Body of pancreas (tissue), 4 donors: ENCODE measurements around the gene MAPK1IP1L. TPM values are rescaled to one million over a fixed set of nuclear protein-coding genes. Genes with fewer than 3 reads are reported as not detected.
A peak's percentile ranks its signal among the peaks of the same experiment; 100 is the strongest.

Experiments used
- ATAC-seq: fragments of 150-250 bp; one replicate; pipeline ENCODE4 v1.9.1; 2016
- DNase-seq, 4 donors: peaks; one replicate each; pipeline ENCODE4 v3.0.0-alpha.2; 2019
- H3K27ac ChIP-seq, 4 donors: fragments of 200-600 bp; sonication (generic); 1 replicate in 3 of 4; 2 replicates in 1 of 4; pipeline versions ENCODE4 v1.5.1 to v1.6.1; 2016 to 2019; ENCODE audit warnings: mild to moderate bottlenecking in 1 of 4, mixed read lengths in 1 of 4, moderate library complexity in 1 of 4
- H3K27me3 ChIP-seq, 2 donors: fragments of 200-600 bp; sonication (generic); one replicate each; pipeline ENCODE4 v1.6.0; 2016; ENCODE audit warnings: mild to moderate bottlenecking in 1 of 2
- H3K36me3 ChIP-seq, 2 donors: fragments of 200-600 bp; sonication (generic); replicated peaks in 1 of 2; 2 replicates each; pipeline ENCODE4 v1.5.1; 2016; ENCODE audit warnings: low read depth in 2 of 2; ENCODE audit not compliant: insufficient read depth in 1 of 2
- H3K4me1 ChIP-seq: fragments of 200-600 bp; sonication (generic); one replicate; pipeline ENCODE4 v1.6.0; 2016
- H3K4me3 ChIP-seq, 2 donors: fragments of 200-600 bp; sonication (generic); 1 replicate in 1 of 2; 2 replicates in 1 of 2; pipeline ENCODE4 v1.5.1; 2016 to 2019
- H3K9me3 ChIP-seq, 3 donors: fragments of 200-600 bp; sonication (generic); 1 replicate in 2 of 3; 2 replicates in 1 of 3; pipeline ENCODE4 v1.5.1; 2016
- CTCF ChIP-seq, 7 experiments: fragments of 450-650 bp in 4 of 7; fragments of 200-600 bp in 3 of 7; sonication (generic) in 3 of 7; IDR thresholded peaks; one replicate each; pipeline ENCODE4 v1.5.1; 2016 to 2019; ENCODE audit warnings: antibody characterized with exemption in 7 of 7
- POLR2A ChIP-seq, 3 donors: fragments of 450-650 bp; IDR thresholded peaks; one replicate each; pipeline ENCODE4 v1.6.1; 2016; ENCODE audit warnings: antibody characterized with exemption in 3 of 3, mild to moderate bottlenecking in 2 of 3
- WGBS, 2 donors: methylation state at CpG; one replicate each; pipeline ENCODE4 v1.1.5; 2017; 5-methylcytosine and 5-hydroxymethylcytosine counted together
- intact Hi-C: fragments of 100-400 bp; cut with DNase I; formaldehyde crosslinking; loops from one replicate; pipeline ENCODE4 v1.15.1; 2023
- total RNA-seq, 2 donors: library from RNA; depleted of rRNA; stranded (reverse); fragments of >200 nt; gene quantifications; one replicate each; pipeline ENCODE4 v1.1.0, GENCODE V29; 2016

Gene MAPK1IP1L
- total RNA-seq, 2 donors from 2014 or later = 7.9 to 13.2 TPM

- no peaks in the 10 kb centered on the region for H3K36me3 ChIP-seq
- DNase-seq (no peak), ATAC-seq (no peak)
- WGBS, 2 donors = 19 to 26% methylated on average over 7 of the region's 7 CpGs
- intact Hi-C loops = no loop called here
- H3K4me3 ChIP-seq = no peak overlapping the region
- H3K9me3 ChIP-seq = no peaks in the 10 kb centered on the region
- H3K4me1 ChIP-seq = peaks cover 23% of the 10 kb centered on the region
- H3K27ac ChIP-seq = no peak overlapping the region
- H3K27me3 ChIP-seq = no peaks in the 10 kb centered on the region
- no peak for TF ChIP-seq CTCF (IDR thresholded peaks at IDR 0.05)
- no peak for TF ChIP-seq POLR2A (IDR thresholded peaks at IDR 0.05)
Observed at GRCh38 chr14:55025948-55026347, 25.5 kb upstream of the MAPK1IP1L start.

- Histone ChIP-seq H3K9me3 (no peaks in the 10 kb centered on the region), H3K27me3 (no peaks in the 10 kb centered on the region), H3K4me3 (peak overlapping the region; percentile 66 to 78), H3K27ac (peak overlapping the region in 3 of 4 donors; percentile 67 to 94 (median 91)), H3K4me1 (peaks cover 23% of the 10 kb centered on the region), H3K36me3 (no peaks in the 10 kb centered on the region)
- ATAC-seq = no peak
- 1 to 3% methylated on average over 9 of the region's 9 CpGs for WGBS, 2 donors
- intact Hi-C loops = no loop called here
- TF ChIP-seq POLR2A (IDR thresholded peaks at IDR 0.05) = no peak
- no peak for DNase-seq
Observed at GRCh38 chr14:55026441-55026792, 25.0 kb upstream of the MAPK1IP1L start.

- Histone ChIP-seq H3K4me3 (peak within 1 kb of the TSS; percentile 66 to 78), H3K27ac (peak within 1 kb of the TSS; percentile 60 to 94 (median 79)), H3K27me3 (no peaks in the 10 kb centered on the region), H3K9me3 (no peaks in the 10 kb centered on the region), H3K4me1 (peaks cover 23% of the 10 kb centered on the region), H3K36me3 (no peaks in the 10 kb centered on the region)
- peak; percentile 100 for ATAC-seq
- DNase-seq = peak; percentile 95 to 96 (median 96)
- intact Hi-C loops = no loop called here
- 1 to 2% methylated on average over 21 to 56 of the region's 56 CpGs for WGBS, 2 donors
- TF ChIP-seq CTCF (IDR thresholded peaks at IDR 0.05) (peak in 4 of 7 experiments; percentile 18 to 46 (median 33)), POLR2A (IDR thresholded peaks at IDR 0.05) (peak; percentile 79 to 95 (median 90))
Observed at GRCh38 chr14:55026793-55027561, 24.5 kb upstream of the MAPK1IP1L start, which contains the start of the genes SOCS4 and WDHD1. TSS of gene SOCS4 (plus strand) at chr14:55027236. CDS start at chr14:55043042, 15,806 bp downstream. TSS of gene WDHD1 (minus strand) at chr14:55027099. CDS start at chr14:55026787, 312 bp downstream.

GRCh38 chr14:55028066-55028465, 23.4 kb upstream of the MAPK1IP1L start:
- Histone ChIP-seq H3K36me3 (no peaks in the 10 kb centered on the region), H3K4me3 (no peak overlapping the region), H3K27me3 (no peaks in the 10 kb centered on the region), H3K27ac (no peak overlapping the region), H3K4me1 (peaks cover 23% of the 10 kb centered on the region), H3K9me3 (no peaks in the 10 kb centered on the region)
- ATAC-seq = no peak
- no peak for DNase-seq
- TF ChIP-seq CTCF (IDR thresholded peaks at IDR 0.05) (no peak), POLR2A (IDR thresholded peaks at IDR 0.05) (no peak)
- 6% methylated on average over 8 of the region's 8 CpGs for WGBS, 2 donors
- intact Hi-C loops = no loop called here

GRCh38 chr14:55028476-55028875, 23.0 kb upstream of the MAPK1IP1L start:
- intact Hi-C loops = no loop called here
- DNase-seq = no peak
- WGBS, 2 donors = 52 to 67% methylated on average over 4 of the region's 4 CpGs
- peaks cover 23% of the 10 kb centered on the region for H3K4me1 ChIP-seq
- no peaks in the 10 kb centered on the region for H3K9me3 ChIP-seq
- H3K27me3 ChIP-seq = no peaks in the 10 kb centered on the region
- no peak for ATAC-seq
- no peak for TF ChIP-seq CTCF (IDR thresholded peaks at IDR 0.05)
- TF ChIP-seq POLR2A (IDR thresholded peaks at IDR 0.05) = no peak
- no peaks in the 10 kb centered on the region for H3K36me3 ChIP-seq
- no peak overlapping the region for H3K27ac ChIP-seq
- H3K4me3 ChIP-seq = no peak overlapping the region
